A204.1 (cell line): ENCODE measurements around the gene TMEM205.
"Not testable (repeated sequence)": the region's sequence is repeated elsewhere in the genome, so short reads cannot be mapped to it uniquely, and the experiment has no call there.

Experiments used
- FAIRE-seq: peaks from 2 replicates; lab custom pipeline; 2012; peaks lifted over from hg19 to GRCh38; lab: Jason Lieb, UNC

The TMEM205 gene

GRCh38 chr19:11373166-11373884 lies 27.3 kb upstream of the TMEM205 start:
- no peak for FAIRE-seq

GRCh38 chr19:11370744-11371143 lies 24.7 kb upstream of the TMEM205 start:
- no peak for FAIRE-seq

- no peak for FAIRE-seq
Measured at GRCh38 chr19:11367528-11367927, 21.5 kb upstream of the TMEM205 start.

- FAIRE-seq = no peak
Measured at GRCh38 chr19:11365557-11366117, 19.6 kb upstream of the TMEM205 start.

- no peak for FAIRE-seq
Measured at GRCh38 chr19:11364935-11365334, 18.9 kb upstream of the TMEM205 start.

- FAIRE-seq = no peak
Measured at GRCh38 chr19:11364296-11364904, 18.3 kb upstream of the TMEM205 start.

- no peak for FAIRE-seq
Measured at GRCh38 chr19:11363881-11364280, 17.8 kb upstream of the TMEM205 start.

GRCh38 chr19:11361771-11362731 lies 16.0 kb upstream of the TMEM205 start:
- FAIRE-seq = no peak

- no peak for FAIRE-seq
Measured at GRCh38 chr19:11361037-11361770, 15.1 kb upstream of the TMEM205 start.

GRCh38 chr19:11359421-11359820 lies 13.4 kb upstream of the TMEM205 start:
- FAIRE-seq = no peak

GRCh38 chr19:11356676-11357550 lies 10.8 kb upstream of the TMEM205 start:
- FAIRE-seq = no peak

GRCh38 chr19:11356074-11356397 lies 10.0 kb upstream of the TMEM205 start:
- FAIRE-seq = no peak

- FAIRE-seq = peak; percentile 48
Measured at GRCh38 chr19:11355160-11356073, 9.3 kb upstream of the TMEM205 start, which contains the start of gene PLPPR2. TSS of gene PLPPR2 (plus strand) at chr19:11355432. CDS start at chr19:11357674, 2,242 bp downstream.

GRCh38 chr19:11354102-11354501 lies 8.0 kb upstream of the TMEM205 start:
- FAIRE-seq = not testable (repeated sequence)

GRCh38 chr19:11349171-11349570 lies 3.1 kb upstream of the TMEM205 start:
- FAIRE-seq = no peak

- FAIRE-seq = no peak
Measured at GRCh38 chr19:11347546-11348039, 1.5 kb upstream of the TMEM205 start.

- FAIRE-seq = no peak
Measured at GRCh38 chr19:11345122-11345803, 805 bp downstream of the TMEM205 start.

- no peak for FAIRE-seq
Measured at GRCh38 chr19:11342429-11342828, 3.6 kb downstream of the TMEM205 start.

GRCh38 chr19:11340099-11340467 lies 6.0 kb downstream of the TMEM205 start:
- not testable (repeated sequence) for FAIRE-seq
